Measurements from ENCODE around the gene DISP2. TPM values are rescaled to one million over a fixed set of nuclear protein-coding genes. Genes with fewer than 3 reads are reported as not detected.

DISP2 gene
- total RNA-seq, 1 donor from 2014 or later, result 0.60 TPM

GRCh38 chr15:40344217-40344616, 13.8 kb upstream of the DISP2 start:
- DNase-seq (ENCODE audit: low spot score), result no peak

- no peak for DNase-seq (ENCODE audit: low spot score)
Observed at GRCh38 chr15:40344631-40345120, 13.3 kb upstream of the DISP2 start.

GRCh38 chr15:40345225-40345866, 12.7 kb upstream of the DISP2 start:
- DNase-seq (ENCODE audit: low spot score), result no peak

- no peak for DNase-seq (ENCODE audit: low spot score)
Observed at GRCh38 chr15:40345867-40346578, 12.0 kb upstream of the DISP2 start.

- no peak for DNase-seq (ENCODE audit: low spot score)
Observed at GRCh38 chr15:40346579-40347558, 11.2 kb upstream of the DISP2 start.

- DNase-seq (ENCODE audit: low spot score), result no peak
Observed at GRCh38 chr15:40347559-40348473, 10.2 kb upstream of the DISP2 start.

GRCh38 chr15:40348474-40348870, 9.5 kb upstream of the DISP2 start:
- no peak for DNase-seq (ENCODE audit: low spot score)

- DNase-seq (ENCODE audit: low spot score), result no peak
Observed at GRCh38 chr15:40349163-40349562, 8.9 kb upstream of the DISP2 start.

- no peak for DNase-seq (ENCODE audit: low spot score)
Observed at GRCh38 chr15:40352281-40352901, 5.6 kb upstream of the DISP2 start.

- no peak for DNase-seq (ENCODE audit: low spot score)
Observed at GRCh38 chr15:40353697-40354096, 4.3 kb upstream of the DISP2 start.

GRCh38 chr15:40354408-40355171, 3.4 kb upstream of the DISP2 start:
- DNase-seq (ENCODE audit: low spot score), result no peak

GRCh38 chr15:40355976-40356585, 1.9 kb upstream of the DISP2 start:
- DNase-seq (ENCODE audit: low spot score), result no peak

- DNase-seq (ENCODE audit: low spot score), result no peak
Observed at GRCh38 chr15:40357246-40357645, 773 bp upstream of the DISP2 start.

GRCh38 chr15:40358471-40359353, 693 bp downstream of the DISP2 start:
- DNase-seq (ENCODE audit: low spot score), result no peak

GRCh38 chr15:40360015-40360414, 2.0 kb downstream of the DISP2 start:
- DNase-seq (ENCODE audit: low spot score), result no peak

GRCh38 chr15:40361640-40362039, 3.6 kb downstream of the DISP2 start:
- DNase-seq (ENCODE audit: low spot score), result no peak

- no peak for DNase-seq (ENCODE audit: low spot score)
Observed at GRCh38 chr15:40363611-40364010, 5.6 kb downstream of the DISP2 start.

GRCh38 chr15:40364251-40364650, 6.2 kb downstream of the DISP2 start:
- no peak for DNase-seq (ENCODE audit: low spot score)

Data from ureter (tissue), 1 donor.